Renal cortical epithelial cell (primary cell): Measurements from ENCODE around the gene MED13. TPM values are rescaled to one million over a fixed set of nuclear protein-coding genes. Genes with fewer than 3 reads are reported as not detected.
"Not testable (repeated sequence)": the region's sequence is repeated elsewhere in the genome, so short reads cannot be mapped to it uniquely, and the experiment has no call there.

ENCODE experiments used
- DNase-seq: peaks from one replicate; pipeline ENCODE4 v3.0.0-alpha.2; 2011; ENCODE audit warnings: low read depth
- total RNA-seq: library from RNA; depleted of rRNA; stranded (reverse); fragments of >200 nt; gene quantifications from 2 replicates; pipeline ENCODE4 v1.2.3, GENCODE V29; 2014

Gene MED13
- total RNA-seq, 1 donor from 2014 or later, result 81.0 TPM

- no peak for DNase-seq
Observed at GRCh38 chr17:61907361-61907760, 157.7 kb downstream of the MED13 start.

- DNase-seq, result no peak
Observed at GRCh38 chr17:61904094-61904710, 160.9 kb downstream of the MED13 start.

DNA sequence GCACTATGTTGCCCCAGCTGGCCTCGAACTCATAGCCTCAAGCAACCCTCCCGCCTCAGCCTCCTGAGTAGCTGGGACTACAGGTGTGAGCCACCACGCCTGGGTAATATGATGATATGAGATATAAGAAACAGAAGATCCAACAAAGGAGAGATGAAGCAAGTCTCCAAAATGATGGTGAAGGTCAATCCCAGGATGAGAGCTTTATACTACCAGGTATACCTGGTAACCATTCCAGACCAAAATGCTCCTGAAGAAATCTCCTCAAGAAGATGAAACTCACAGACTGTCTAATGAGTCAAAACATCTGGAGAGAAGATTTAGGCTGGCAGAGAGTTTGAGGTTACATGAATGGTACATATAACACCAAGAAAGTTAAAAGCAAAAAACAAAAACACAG is 161.8 kb downstream of the MED13 start:
- no peak for DNase-seq

DNA sequence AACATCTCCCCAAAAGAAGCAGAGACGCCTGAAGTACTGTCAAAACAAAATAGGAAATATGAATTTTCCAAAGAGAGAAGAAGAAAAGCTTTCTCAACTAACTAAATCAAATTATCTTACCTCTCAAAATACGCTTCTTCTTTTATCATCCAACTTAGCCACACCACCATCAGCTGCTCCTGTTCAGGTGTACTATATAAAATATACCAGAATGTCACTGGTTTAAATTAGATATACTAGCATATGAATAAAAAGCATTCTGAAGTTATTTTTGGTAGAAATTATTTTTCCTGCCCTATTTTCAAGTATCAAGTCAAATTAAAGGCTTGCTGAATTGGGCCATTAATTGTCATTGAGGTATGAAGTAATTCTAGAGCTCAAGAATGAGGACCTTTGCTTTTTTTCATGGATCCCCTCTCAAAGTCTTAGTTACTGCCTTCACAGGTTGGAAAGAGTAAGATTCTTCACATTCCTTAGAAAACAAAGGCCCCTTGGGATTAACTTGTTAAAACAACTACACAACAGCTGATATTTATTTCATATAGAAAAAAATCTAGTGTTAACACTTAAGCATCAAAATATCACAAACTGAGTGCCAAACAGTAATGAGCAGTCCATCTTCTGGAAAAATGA is 167.4 kb downstream of the MED13 start:
- DNase-seq, result no peak

- no peak for DNase-seq
Observed at GRCh38 chr17:61895391-61895790, 169.7 kb downstream of the MED13 start.

GRCh38 chr17:61894310-61894709 is 170.8 kb downstream of the MED13 start:
- DNase-seq, result not testable (repeated sequence)

Other genes with a start within 250 kb of the MED13 start
- gene BRIP1, start 201.8 kb downstream of the MED13 start, total RNA-seq, result 1.5 and 11.3 TPM in 2 replicates
- 10.4 and 15.5 TPM in 2 replicates for gene INTS2, start 137.3 kb downstream of the MED13 start, total RNA-seq